GM18502 (cell line): ENCODE results near the gene UBE2V1.

ENCODE experiments used
- ATAC-seq: cut with Tn5 transposase; IDR thresholded peaks from one replicate; pipeline ENCODE4 v1.9.1; 2021; ENCODE audit warnings: mild to moderate bottlenecking; ENCODE audit not compliant: unreplicated experiment, poor library complexity

UBE2V1 gene

GRCh38 chr20:50052550-50053361 is 60.2 kb downstream of the UBE2V1 start:
- ATAC-seq: no peak

GRCh38 chr20:50050660-50051308 is 62.2 kb downstream of the UBE2V1 start:
- ATAC-seq: no peak

- ATAC-seq: no peak
These were observed 62.7 kb downstream of the UBE2V1 start for GRCh38 chr20:50050214-50050613.

- no peak for ATAC-seq
These were observed 63.4 kb downstream of the UBE2V1 start for GRCh38 chr20:50049442-50050026.

GRCh38 chr20:50048420-50049166 is 64.4 kb downstream of the UBE2V1 start:
- ATAC-seq: no peak

GRCh38 chr20:50044353-50044960 is 68.5 kb downstream of the UBE2V1 start:
- no peak for ATAC-seq

- no peak for ATAC-seq
These were observed 69.2 kb downstream of the UBE2V1 start for GRCh38 chr20:50043573-50044352.

GRCh38 chr20:50042370-50043313 is 70.3 kb downstream of the UBE2V1 start:
- ATAC-seq: no peak

GRCh38 chr20:50041246-50041873 is 71.6 kb downstream of the UBE2V1 start:
- no peak for ATAC-seq

GRCh38 chr20:50040432-50041245 is 72.3 kb downstream of the UBE2V1 start:
- ATAC-seq: no peak

GRCh38 chr20:50039706-50040431 is 73.1 kb downstream of the UBE2V1 start:
- ATAC-seq: no peak

- no peak for ATAC-seq
These were observed 74.4 kb downstream of the UBE2V1 start for GRCh38 chr20:50038574-50038991.

GRCh38 chr20:50038169-50038568 is 74.8 kb downstream of the UBE2V1 start:
- ATAC-seq: no peak

GRCh38 chr20:50037575-50037974 is 75.4 kb downstream of the UBE2V1 start:
- ATAC-seq: no peak

GRCh38 chr20:50037123-50037522 is 75.8 kb downstream of the UBE2V1 start:
- no peak for ATAC-seq

- no peak for ATAC-seq
These were observed 76.2 kb downstream of the UBE2V1 start for GRCh38 chr20:50036703-50037102.
